ENCODE measurements around the gene VAPB. TPM values are rescaled to one million over a fixed set of nuclear protein-coding genes. Genes with fewer than 3 reads are reported as not detected.

VAPB gene
- total RNA-seq, 1 experiment from 2014 or later, result 65.1 TPM

DNA sequence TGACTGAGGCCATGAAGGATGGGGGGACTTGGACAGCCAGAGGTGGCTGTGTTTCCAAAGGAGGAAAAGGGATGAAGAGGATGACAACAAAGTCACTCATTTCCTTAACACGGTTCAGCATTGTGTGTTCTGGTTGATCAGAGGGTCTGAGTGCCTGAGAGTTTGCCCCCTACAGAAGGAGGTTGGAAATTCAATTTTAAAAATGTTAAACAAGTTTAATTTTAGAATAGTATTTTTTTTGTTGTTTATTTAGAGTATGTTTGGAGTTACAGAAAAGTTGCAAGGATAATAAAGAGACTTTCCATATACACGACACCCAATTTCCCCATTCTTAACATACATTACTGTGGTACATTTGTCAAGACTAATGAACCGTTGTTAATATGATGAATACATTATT, 10.3 kb upstream of the VAPB start:
- Mint-ChIP-seq H3K4me1 (peaks cover 24 to 42% of the 10 kb centered on the region in 2 experiments), H3K9me3 (peaks cover 24 to 27% of the 10 kb centered on the region in 2 experiments), H3K4me3 (no peak overlapping the region), H3K27me3 (ENCODE audit: low read depth) (peaks cover 3% of the 10 kb centered on the region), H3K27ac (no peak overlapping the region; a peak in 1 of 7 replicates), H3K36me3 (ENCODE audit: insufficient read depth in 1 of 3, low read depth in 3 of 3) (peaks cover 8 to 15% (median 13%) of the 10 kb centered on the region in 3 experiments; a peak in 6 of 7 replicates)
- no peaks in the 10 kb centered on the region for H4K20me1 ChIP-seq (ENCODE audit: control insufficient read depth, insufficient read depth, insufficient read length)
- no peak overlapping the region for H2AK5ac ChIP-seq (ENCODE audit: insufficient read length, low read length)
- TF ChIP-seq CTCF (conservative IDR thresholded peaks at IDR 0.05), result peak; percentile 36; the same call in 1 of the 3 replicates
- H3K18ac ChIP-seq (ENCODE audit: insufficient read length, low read depth, low read length), result no peak overlapping the region
- no peak overlapping the region for H2BK12ac ChIP-seq (ENCODE audit: insufficient read length, low read depth, low read length)
- no peak overlapping the region for H4K8ac ChIP-seq (replicated peaks; ENCODE audit: insufficient read length, low read depth, low read length)
- H3T11ph ChIP-seq (ENCODE audit: low read length), result no peak overlapping the region
- H3K27ac ChIP-seq (ENCODE audit: insufficient read length, low read depth, low read length), result no peak overlapping the region
- H3K9me3 ChIP-seq (ENCODE audit: control insufficient read depth, low read depth, low read length), result peaks cover 12% of the 10 kb centered on the region
- no peaks in the 10 kb centered on the region for H3K79me2 ChIP-seq (ENCODE audit: insufficient read depth, low read length)
- no peak overlapping the region for H3K4me2 ChIP-seq (ENCODE audit: insufficient read depth, insufficient read length, low read length)
- no peak overlapping the region for H3K9ac ChIP-seq (ENCODE audit: extremely low read depth, insufficient read length, low read length)
- no peak overlapping the region for H3K56ac ChIP-seq (ENCODE audit: insufficient read length, low read depth, low read length)
- H4K5ac ChIP-seq (ENCODE audit: insufficient read length, low read depth, low read length), result no peak overlapping the region
- no peak overlapping the region for H2BK15ac ChIP-seq (ENCODE audit: low read depth, low read length)
- no peaks in the 10 kb centered on the region for H3K79me1 ChIP-seq (ENCODE audit: insufficient read depth, low read depth, low read length, poor library complexity, severe bottlenecking)
- no CpG with 5 or more reads among the region's 3 CpGs for WGBS (ENCODE audit: extremely low coverage, insufficient read length, low lambda C conversion rate)
- H4K91ac ChIP-seq (ENCODE audit: insufficient read length, low read depth, low read length), result no peak overlapping the region
- peaks cover 8% of the 10 kb centered on the region; the same call in 1 of the 2 replicates for H3K4me1 ChIP-seq (ENCODE audit: insufficient read depth, low read length)
- H3K23ac ChIP-seq (ENCODE audit: insufficient read length, low read depth, low read length), result no peak overlapping the region
- no peak overlapping the region for H2BK120ac ChIP-seq (ENCODE audit: low read depth, low read length, poor library complexity, severe bottlenecking)
- no peak overlapping the region for H3K14ac ChIP-seq (ENCODE audit: insufficient read depth, low read length)
- H2AFZ ChIP-seq (ENCODE audit: low read length), result no peak overlapping the region
- H2BK5ac ChIP-seq (ENCODE audit: insufficient read length, low read length), result no peak overlapping the region
- H3K4ac ChIP-seq (ENCODE audit: low read depth, low read length), result no peak overlapping the region
- H3K27me3 ChIP-seq (ENCODE audit: insufficient read depth, low read length), result no peaks in the 10 kb centered on the region
- H2BK20ac ChIP-seq (ENCODE audit: low read depth, low read length, poor library complexity, severe bottlenecking), result no peak overlapping the region
- peaks cover 6% of the 10 kb centered on the region for H3K23me2 ChIP-seq (ENCODE audit: insufficient read length, low read depth, low read length, poor library complexity, severe bottlenecking)
- no peak for DNase-seq
